Activated naive CD4-positive, alpha-beta T cell treated with anti-CD3 and anti-CD28 coated beads for 36 hours (primary cell): ENCODE results near the gene RACGAP1. TPM values are rescaled to one million over a fixed set of nuclear protein-coding genes. Genes with fewer than 3 reads are reported as not detected.

ENCODE experiments used
- CTCF ChIA-PET: fragments of 350-600 bp; sonication (Branson Sonifier 250); formaldehyde crosslinking; loops from one replicate; lab custom pipeline; 2021; ENCODE audit warnings: antibody characterized with exemption; lab: Charles Lee
- DNase-seq: peaks from one replicate; pipeline ENCODE4 v3.0.0-alpha.2; 2020
- H3K27ac Mint-ChIP-seq: one replicate; pipeline ENCODE4 v1.8.0; 2021; ENCODE audit warnings: mild to moderate bottlenecking, mixed read lengths
- H3K27me3 Mint-ChIP-seq: one replicate; pipeline ENCODE4 v1.8.0; 2021; ENCODE audit warnings: low read depth, mixed read lengths
- H3K36me3 Mint-ChIP-seq: one replicate; pipeline ENCODE4 v1.8.0; 2021; ENCODE audit warnings: low read depth, mixed read lengths
- H3K4me1 Mint-ChIP-seq: one replicate; pipeline ENCODE4 v1.8.0; 2021; ENCODE audit warnings: low read depth, mixed read lengths
- H3K4me3 Mint-ChIP-seq: one replicate; pipeline ENCODE4 v1.8.0; 2021; ENCODE audit warnings: mild to moderate bottlenecking, moderate library complexity, mixed read lengths
- H3K9me3 Mint-ChIP-seq: one replicate; pipeline ENCODE4 v1.8.0; 2021; ENCODE audit warnings: mixed read lengths
- intact Hi-C: fragments of 100-400 bp; cut with micrococcal nuclease; formaldehyde crosslinking; loops from one replicate; pipeline ENCODE4 v1.15.1; 2023
- total RNA-seq, 2 experiments: library from RNA; stranded (reverse); gene quantifications; one replicate each; pipeline ENCODE4 v1.2.3, GENCODE V29; 2021

Gene RACGAP1
- total RNA-seq, 2 experiments from 2014 or later = 156 to 159 TPM

- CTCF ChIA-PET = interaction anchor here (1.0 to 6.2 kb wide), 7 partner anchors 16 to 106 kb away, joined by 3 to 76 read pairs (median 44); partner anchors contain the start of gene AQP2
- H3K27me3 Mint-ChIP-seq = peaks cover 47% of the 10 kb centered on the region
- no peak overlapping the region for H3K27ac Mint-ChIP-seq
- no peaks in the 10 kb centered on the region for H3K36me3 Mint-ChIP-seq
- H3K4me1 Mint-ChIP-seq = peaks cover 7% of the 10 kb centered on the region
- no peak overlapping the region for H3K4me3 Mint-ChIP-seq
- no peaks in the 10 kb centered on the region for H3K9me3 Mint-ChIP-seq
- DNase-seq = no peak
- intact Hi-C loops = no loop called here
These were observed 61.1 kb downstream of the RACGAP1 start for GRCh38 chr12:49963976-49964815.

- no peak for DNase-seq
- no peaks in the 10 kb centered on the region for H3K36me3 Mint-ChIP-seq
- H3K4me3 Mint-ChIP-seq = no peak overlapping the region
- peaks cover 52% of the 10 kb centered on the region for H3K27me3 Mint-ChIP-seq
- H3K4me1 Mint-ChIP-seq = peaks cover 7% of the 10 kb centered on the region
- no peak overlapping the region for H3K27ac Mint-ChIP-seq
- CTCF ChIA-PET = interaction anchor here (0.7 to 1.7 kb wide), 4 partner anchors 93 to 213 kb away, joined by 3 to 10 read pairs (median 8); no protein-coding TSS in a partner anchor
- H3K9me3 Mint-ChIP-seq = no peaks in the 10 kb centered on the region
- intact Hi-C loops = no loop called here
These were observed 62.2 kb downstream of the RACGAP1 start for GRCh38 chr12:49962861-49963765.

- no peaks in the 10 kb centered on the region for H3K36me3 Mint-ChIP-seq
- intact Hi-C loops = no loop called here
- H3K27ac Mint-ChIP-seq = no peak overlapping the region
- no peak for DNase-seq
- CTCF ChIA-PET = interaction anchor here (1.7 to 2.4 kb wide), 2 partner anchors 16 to 95 kb away, joined by 9 read pairs; no protein-coding TSS in a partner anchor
- H3K9me3 Mint-ChIP-seq = no peaks in the 10 kb centered on the region
- no peak overlapping the region for H3K4me3 Mint-ChIP-seq
- peaks cover 57% of the 10 kb centered on the region for H3K27me3 Mint-ChIP-seq
- H3K4me1 Mint-ChIP-seq = peaks cover 7% of the 10 kb centered on the region
These were observed 63.1 kb downstream of the RACGAP1 start for GRCh38 chr12:49961993-49962764.

GRCh38 chr12:49961111-49961922, 64.0 kb downstream of the RACGAP1 start, which contains the start of gene AQP5:
TSS of gene AQP5 (plus strand) at chr12:49961872. CDS start at chr12:49962018, 146 bp downstream.
- Mint-ChIP-seq H3K9me3 (no peaks in the 10 kb centered on the region), H3K27ac (no peak within 1 kb of the TSS), H3K27me3 (peaks cover 62% of the 10 kb centered on the region), H3K36me3 (no peaks in the 10 kb centered on the region), H3K4me3 (peak within 1 kb of the TSS; percentile 21), H3K4me1 (peaks cover 7% of the 10 kb centered on the region)
- intact Hi-C loops = no loop called here
- no peak for DNase-seq
- CTCF ChIA-PET = interaction anchor here (1.7 to 2.4 kb wide), 2 partner anchors 15 to 95 kb away, joined by 9 read pairs; no protein-coding TSS in a partner anchor

GRCh38 chr12:49960474-49961110, 64.7 kb downstream of the RACGAP1 start:
- Mint-ChIP-seq H3K27me3 (peaks cover 61% of the 10 kb centered on the region), H3K9me3 (no peaks in the 10 kb centered on the region), H3K36me3 (no peaks in the 10 kb centered on the region), H3K27ac (no peak overlapping the region), H3K4me3 (peak overlapping the region; percentile 21), H3K4me1 (peaks cover 7% of the 10 kb centered on the region)
- DNase-seq = no peak
- CTCF ChIA-PET = interaction anchor here (2.4 to 2.5 kb wide), 3 partner anchors 15 to 109 kb away, joined by 6 to 12 read pairs (median 9); no protein-coding TSS in a partner anchor
- intact Hi-C loops = no loop called here

GRCh38 chr12:49959685-49960473, 65.4 kb downstream of the RACGAP1 start:
- Mint-ChIP-seq H3K27ac (no peak overlapping the region), H3K4me3 (no peak overlapping the region), H3K9me3 (no peaks in the 10 kb centered on the region), H3K4me1 (peaks cover 7% of the 10 kb centered on the region), H3K27me3 (peaks cover 61% of the 10 kb centered on the region), H3K36me3 (no peaks in the 10 kb centered on the region)
- intact Hi-C loops = no loop called here
- no peak for DNase-seq
- CTCF ChIA-PET = interaction anchor here (0.7 to 2.6 kb wide), 6 partner anchors 7 to 110 kb away, joined by 3 to 16 read pairs (median 8); no protein-coding TSS in a partner anchor

- Mint-ChIP-seq H3K4me1 (peaks cover 7% of the 10 kb centered on the region), H3K36me3 (no peaks in the 10 kb centered on the region), H3K9me3 (no peaks in the 10 kb centered on the region), H3K27ac (no peak overlapping the region), H3K4me3 (no peak overlapping the region), H3K27me3 (peaks cover 70% of the 10 kb centered on the region)
- DNase-seq = no peak
- CTCF ChIA-PET = interaction anchor here (2.0 to 2.6 kb wide), 3 partner anchors 9 to 79 kb away, joined by 5 to 16 read pairs (median 13); no protein-coding TSS in a partner anchor
- intact Hi-C loops = no loop called here
These were observed 67.7 kb downstream of the RACGAP1 start for GRCh38 chr12:49957570-49957967.

GRCh38 chr12:49956663-49957569, 68.4 kb downstream of the RACGAP1 start:
- H3K4me3 Mint-ChIP-seq = no peak overlapping the region
- intact Hi-C loops = no loop called here
- H3K27me3 Mint-ChIP-seq = peaks cover 67% of the 10 kb centered on the region
- no peak overlapping the region for H3K27ac Mint-ChIP-seq
- CTCF ChIA-PET = interaction anchor here (2.0 to 2.6 kb wide), 3 partner anchors 10 to 80 kb away, joined by 5 to 16 read pairs (median 13); no protein-coding TSS in a partner anchor
- DNase-seq = no peak
- no peaks in the 10 kb centered on the region for H3K36me3 Mint-ChIP-seq
- peaks cover 7% of the 10 kb centered on the region for H3K4me1 Mint-ChIP-seq
- no peaks in the 10 kb centered on the region for H3K9me3 Mint-ChIP-seq

GRCh38 chr12:49955899-49956662, 69.2 kb downstream of the RACGAP1 start:
- intact Hi-C loops = no loop called here
- H3K4me3 Mint-ChIP-seq = no peak overlapping the region
- DNase-seq = no peak
- no peak overlapping the region for H3K27ac Mint-ChIP-seq
- peaks cover 7% of the 10 kb centered on the region for H3K4me1 Mint-ChIP-seq
- peaks cover 67% of the 10 kb centered on the region for H3K27me3 Mint-ChIP-seq
- no peaks in the 10 kb centered on the region for H3K36me3 Mint-ChIP-seq
- CTCF ChIA-PET = interaction anchor here (0.6 to 0.9 kb wide), 2 partner anchors 11 to 703 kb away, joined by 4 read pairs; no protein-coding TSS in a partner anchor
- H3K9me3 Mint-ChIP-seq = no peaks in the 10 kb centered on the region
